ENCODE measurements around the gene GAB3.

DNA sequence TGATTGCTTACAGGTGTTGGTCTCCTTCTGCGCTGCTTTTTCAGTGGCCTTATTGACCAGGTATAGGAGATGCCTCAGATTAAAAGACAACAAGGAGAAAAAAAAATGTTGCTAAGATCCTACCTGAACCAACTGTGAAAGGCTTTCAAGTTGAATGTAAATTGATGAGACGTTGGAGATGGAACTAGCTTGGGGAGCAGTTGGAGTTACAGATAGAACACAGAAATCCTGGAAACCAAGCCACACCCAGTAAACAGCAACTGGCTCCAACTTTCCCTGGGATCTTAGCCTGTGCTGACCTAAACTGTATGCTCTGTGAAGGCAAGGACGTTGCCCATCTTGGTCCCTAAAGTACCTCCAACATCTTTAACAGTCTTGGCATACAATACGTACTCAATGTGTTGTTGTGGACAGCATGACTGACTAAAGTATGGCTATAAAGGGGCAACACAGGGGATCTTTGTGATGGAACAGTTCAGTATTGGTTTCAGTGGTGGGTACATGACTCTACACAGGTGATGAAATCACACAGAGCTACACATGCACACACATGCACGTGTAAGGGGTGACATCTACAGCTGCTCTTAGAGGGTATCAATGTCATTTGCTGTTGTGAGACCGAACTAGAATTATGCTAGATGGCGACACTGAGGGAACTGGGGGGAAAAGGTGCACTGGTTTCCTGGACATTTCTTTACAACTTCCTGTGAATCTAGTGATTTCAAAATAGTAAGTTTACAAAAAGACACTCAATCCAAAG is 22.3 kb downstream of the GAB3 start:
- no peak for TF ChIP-seq POLR2A (conservative IDR thresholded peaks at IDR 0.05)
- TF ChIP-seq, protein P1, sequence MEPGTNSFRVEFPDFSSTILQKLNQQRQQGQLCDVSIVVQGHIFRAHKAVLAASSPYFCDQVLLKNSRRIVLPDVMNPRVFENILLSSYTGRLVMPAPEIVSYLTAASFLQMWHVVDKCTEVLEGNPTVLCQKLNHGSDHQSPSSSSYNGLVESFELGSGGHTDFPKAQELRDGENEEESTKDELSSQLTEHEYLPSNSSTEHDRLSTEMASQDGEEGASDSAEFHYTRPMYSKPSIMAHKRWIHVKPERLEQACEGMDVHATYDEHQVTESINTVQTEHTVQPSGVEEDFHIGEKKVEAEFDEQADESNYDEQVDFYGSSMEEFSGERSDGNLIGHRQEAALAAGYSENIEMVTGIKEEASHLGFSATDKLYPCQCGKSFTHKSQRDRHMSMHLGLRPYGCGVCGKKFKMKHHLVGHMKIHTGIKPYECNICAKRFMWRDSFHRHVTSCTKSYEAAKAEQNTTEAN (CRISPR knock-in tag; IDR thresholded peaks at IDR 0.05), result no peak
- TF ChIP-seq NR2F6 (CRISPR knock-in tag; IDR thresholded peaks at IDR 0.05), result no peak
- no peak for TF ChIP-seq RBBP5 (IDR thresholded peaks at IDR 0.05; ENCODE audit: borderline replicate concordance, insufficient read depth, low read length, poor library complexity, severe bottlenecking)
- TF ChIP-seq, protein P2, sequence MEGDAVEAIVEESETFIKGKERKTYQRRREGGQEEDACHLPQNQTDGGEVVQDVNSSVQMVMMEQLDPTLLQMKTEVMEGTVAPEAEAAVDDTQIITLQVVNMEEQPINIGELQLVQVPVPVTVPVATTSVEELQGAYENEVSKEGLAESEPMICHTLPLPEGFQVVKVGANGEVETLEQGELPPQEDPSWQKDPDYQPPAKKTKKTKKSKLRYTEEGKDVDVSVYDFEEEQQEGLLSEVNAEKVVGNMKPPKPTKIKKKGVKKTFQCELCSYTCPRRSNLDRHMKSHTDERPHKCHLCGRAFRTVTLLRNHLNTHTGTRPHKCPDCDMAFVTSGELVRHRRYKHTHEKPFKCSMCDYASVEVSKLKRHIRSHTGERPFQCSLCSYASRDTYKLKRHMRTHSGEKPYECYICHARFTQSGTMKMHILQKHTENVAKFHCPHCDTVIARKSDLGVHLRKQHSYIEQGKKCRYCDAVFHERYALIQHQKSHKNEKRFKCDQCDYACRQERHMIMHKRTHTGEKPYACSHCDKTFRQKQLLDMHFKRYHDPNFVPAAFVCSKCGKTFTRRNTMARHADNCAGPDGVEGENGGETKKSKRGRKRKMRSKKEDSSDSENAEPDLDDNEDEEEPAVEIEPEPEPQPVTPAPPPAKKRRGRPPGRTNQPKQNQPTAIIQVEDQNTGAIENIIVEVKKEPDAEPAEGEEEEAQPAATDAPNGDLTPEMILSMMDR (IDR thresholded peaks at IDR 0.05 in 2 of 3, conservative IDR thresholded peaks at IDR 0.05 in 1 of 3; ENCODE audit: insufficient read depth in 2 of 3, low read depth in 1 of 3, low read length in 3 of 3), result no peak
- no peak for TF ChIP-seq RFX5 (IDR thresholded peaks at IDR 0.05; ENCODE audit: low read depth, low read length)
- no peak for TF ChIP-seq BRF1 (IDR thresholded peaks at IDR 0.05; ENCODE audit: borderline replicate concordance, extremely low read depth, insufficient read length)

All from K562 (cell line).